GM23338 (cell line): ENCODE results near the gene RC3H2. TPM values are rescaled to one million over a fixed set of nuclear protein-coding genes. Genes with fewer than 3 reads are reported as not detected.

Experiments used
- CREB1 ChIP-seq: fragments of 250-450 bp; sonication (Bioruptor Pico); IDR thresholded peaks from 2 replicates; pipeline ENCODE4 v1.5.0; 2020; ENCODE audit warnings: low read depth, mild to moderate bottlenecking, moderate library complexity
- JUNB ChIP-seq: IDR thresholded peaks from one replicate; pipeline ENCODE4 v1.6.1; 2016; ENCODE audit warnings: antibody characterized with exemption; ENCODE audit not compliant: unreplicated experiment
- NANOG ChIP-seq: IDR thresholded peaks from 2 replicates; pipeline ENCODE4 v1.6.1; 2016; ENCODE audit warnings: antibody characterized with exemption, borderline replicate concordance
- POLR2AphosphoS5 ChIP-seq: IDR thresholded peaks from 2 replicates; pipeline ENCODE4 v1.6.1; 2016; ENCODE audit warnings: antibody characterized with exemption, low read depth
- STAT1 ChIP-seq: IDR thresholded peaks from one replicate; pipeline ENCODE4 v1.6.1; 2016; ENCODE audit warnings: antibody characterized with exemption; ENCODE audit not compliant: unreplicated experiment
- ZNF331 ChIP-seq: fragments of 250-450 bp; sonication (Bioruptor Pico); IDR thresholded peaks from 2 replicates; pipeline ENCODE4 v1.5.0; 2020; ENCODE audit warnings: low read depth, mild to moderate bottlenecking, moderate library complexity
- polyA plus RNA-seq: library from polyadenylated mRNA; unstranded; fragments of >200 nt; fragmentation: Nextera tagmentation; extraction: Ambion mirVana; gene quantifications from 2 replicates; pipeline ENCODE4 v1.2.1, GENCODE V29; 2016
- total RNA-seq: library from RNA; depleted of rRNA; stranded (reverse); fragments of >200 nt; shearing (Covaris generic); gene quantifications from 2 replicates; pipeline ENCODE4 v1.2.3, GENCODE V29; 2014
- TF ChIP-seq, protein P1 (sequence below): fragments of 250-450 bp; sonication (Bioruptor Pico); IDR thresholded peaks from 2 replicates; pipeline ENCODE4 v1.5.0; 2020; ENCODE audit warnings: mild to moderate bottlenecking, moderate library complexity
- TF ChIP-seq, protein P2 (sequence below): IDR thresholded peaks from one replicate; pipeline ENCODE4 v1.6.1; 2018; ENCODE audit warnings: antibody characterized with exemption; ENCODE audit not compliant: unreplicated experiment

RC3H2 gene
- total and polyA plus RNA-seq, 2 experiments from 2014 or later = 24.9 to 37.5 TPM

DNA sequence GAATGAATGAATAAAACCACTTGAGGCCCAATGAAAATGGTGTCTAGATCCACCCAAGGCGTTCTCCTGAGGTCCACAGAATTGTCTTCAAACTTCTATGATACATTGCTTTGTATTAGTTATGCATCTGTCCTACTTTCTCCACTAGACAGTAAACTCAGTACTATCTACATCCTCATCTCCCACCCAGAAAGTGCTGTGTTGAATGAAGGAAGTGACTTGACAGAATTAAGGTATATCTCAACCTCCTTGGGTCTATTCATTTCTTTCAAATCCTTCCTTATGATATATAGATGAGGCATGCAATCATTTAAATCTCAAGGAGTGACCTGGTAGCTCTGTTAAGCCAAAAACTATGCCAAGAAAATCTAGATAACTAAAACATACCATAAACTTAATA, 61.0 kb downstream of the RC3H2 start (continued):
- TF ChIP-seq, protein P1, sequence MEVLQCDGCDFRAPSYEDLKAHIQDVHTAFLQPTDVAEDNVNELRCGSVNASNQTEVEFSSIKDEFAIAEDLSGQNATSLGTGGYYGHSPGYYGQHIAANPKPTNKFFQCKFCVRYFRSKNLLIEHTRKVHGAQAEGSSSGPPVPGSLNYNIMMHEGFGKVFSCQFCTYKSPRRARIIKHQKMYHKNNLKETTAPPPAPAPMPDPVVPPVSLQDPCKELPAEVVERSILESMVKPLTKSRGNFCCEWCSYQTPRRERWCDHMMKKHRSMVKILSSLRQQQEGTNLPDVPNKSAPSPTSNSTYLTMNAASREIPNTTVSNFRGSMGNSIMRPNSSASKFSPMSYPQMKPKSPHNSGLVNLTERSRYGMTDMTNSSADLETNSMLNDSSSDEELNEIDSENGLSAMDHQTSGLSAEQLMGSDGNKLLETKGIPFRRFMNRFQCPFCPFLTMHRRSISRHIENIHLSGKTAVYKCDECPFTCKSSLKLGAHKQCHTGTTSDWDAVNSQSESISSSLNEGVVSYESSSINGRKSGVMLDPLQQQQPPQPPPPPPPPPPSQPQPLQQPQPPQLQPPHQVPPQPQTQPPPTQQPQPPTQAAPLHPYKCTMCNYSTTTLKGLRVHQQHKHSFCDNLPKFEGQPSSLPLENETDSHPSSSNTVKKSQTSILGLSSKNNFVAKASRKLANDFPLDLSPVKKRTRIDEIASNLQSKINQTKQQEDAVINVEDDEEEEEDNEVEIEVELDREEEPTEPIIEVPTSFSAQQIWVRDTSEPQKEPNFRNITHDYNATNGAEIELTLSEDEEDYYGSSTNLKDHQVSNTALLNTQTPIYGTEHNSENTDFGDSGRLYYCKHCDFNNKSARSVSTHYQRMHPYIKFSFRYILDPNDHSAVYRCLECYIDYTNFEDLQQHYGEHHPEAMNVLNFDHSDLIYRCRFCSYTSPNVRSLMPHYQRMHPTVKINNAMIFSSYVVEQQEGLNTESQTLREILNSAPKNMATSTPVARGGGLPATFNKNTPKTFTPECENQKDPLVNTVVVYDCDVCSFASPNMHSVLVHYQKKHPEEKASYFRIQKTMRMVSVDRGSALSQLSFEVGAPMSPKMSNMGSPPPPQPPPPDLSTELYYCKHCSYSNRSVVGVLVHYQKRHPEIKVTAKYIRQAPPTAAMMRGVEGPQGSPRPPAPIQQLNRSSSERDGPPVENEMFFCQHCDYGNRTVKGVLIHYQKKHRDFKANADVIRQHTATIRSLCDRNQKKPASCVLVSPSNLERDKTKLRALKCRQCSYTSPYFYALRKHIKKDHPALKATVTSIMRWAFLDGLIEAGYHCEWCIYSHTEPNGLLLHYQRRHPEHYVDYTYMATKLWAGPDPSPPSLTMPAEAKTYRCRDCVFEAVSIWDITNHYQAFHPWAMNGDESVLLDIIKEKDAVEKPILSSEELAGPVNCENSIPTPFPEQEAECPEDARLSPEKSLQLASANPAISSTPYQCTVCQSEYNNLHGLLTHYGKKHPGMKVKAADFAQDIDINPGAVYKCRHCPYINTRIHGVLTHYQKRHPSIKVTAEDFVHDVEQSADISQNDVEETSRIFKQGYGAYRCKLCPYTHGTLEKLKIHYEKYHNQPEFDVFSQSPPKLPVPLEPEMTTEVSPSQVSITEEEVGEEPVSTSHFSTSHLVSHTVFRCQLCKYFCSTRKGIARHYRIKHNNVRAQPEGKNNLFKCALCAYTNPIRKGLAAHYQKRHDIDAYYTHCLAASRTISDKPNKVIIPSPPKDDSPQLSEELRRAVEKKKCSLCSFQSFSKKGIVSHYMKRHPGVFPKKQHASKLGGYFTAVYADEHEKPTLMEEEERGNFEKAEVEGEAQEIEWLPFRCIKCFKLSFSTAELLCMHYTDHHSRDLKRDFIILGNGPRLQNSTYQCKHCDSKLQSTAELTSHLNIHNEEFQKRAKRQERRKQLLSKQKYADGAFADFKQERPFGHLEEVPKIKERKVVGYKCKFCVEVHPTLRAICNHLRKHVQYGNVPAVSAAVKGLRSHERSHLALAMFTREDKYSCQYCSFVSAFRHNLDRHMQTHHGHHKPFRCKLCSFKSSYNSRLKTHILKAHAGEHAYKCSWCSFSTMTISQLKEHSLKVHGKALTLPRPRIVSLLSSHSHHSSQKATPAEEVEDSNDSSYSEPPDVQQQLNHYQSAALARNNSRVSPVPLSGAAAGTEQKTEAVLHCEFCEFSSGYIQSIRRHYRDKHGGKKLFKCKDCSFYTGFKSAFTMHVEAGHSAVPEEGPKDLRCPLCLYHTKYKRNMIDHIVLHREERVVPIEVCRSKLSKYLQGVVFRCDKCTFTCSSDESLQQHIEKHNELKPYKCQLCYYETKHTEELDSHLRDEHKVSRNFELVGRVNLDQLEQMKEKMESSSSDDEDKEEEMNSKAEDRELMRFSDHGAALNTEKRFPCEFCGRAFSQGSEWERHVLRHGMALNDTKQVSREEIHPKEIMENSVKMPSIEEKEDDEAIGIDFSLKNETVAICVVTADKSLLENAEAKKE = no peak
- no peak for TF ChIP-seq NANOG
- no peak for TF ChIP-seq ZNF331 (CRISPR knock-in tag)
- TF ChIP-seq STAT1 = no peak
- TF ChIP-seq CREB1 = no peak
- TF ChIP-seq, protein P2, sequence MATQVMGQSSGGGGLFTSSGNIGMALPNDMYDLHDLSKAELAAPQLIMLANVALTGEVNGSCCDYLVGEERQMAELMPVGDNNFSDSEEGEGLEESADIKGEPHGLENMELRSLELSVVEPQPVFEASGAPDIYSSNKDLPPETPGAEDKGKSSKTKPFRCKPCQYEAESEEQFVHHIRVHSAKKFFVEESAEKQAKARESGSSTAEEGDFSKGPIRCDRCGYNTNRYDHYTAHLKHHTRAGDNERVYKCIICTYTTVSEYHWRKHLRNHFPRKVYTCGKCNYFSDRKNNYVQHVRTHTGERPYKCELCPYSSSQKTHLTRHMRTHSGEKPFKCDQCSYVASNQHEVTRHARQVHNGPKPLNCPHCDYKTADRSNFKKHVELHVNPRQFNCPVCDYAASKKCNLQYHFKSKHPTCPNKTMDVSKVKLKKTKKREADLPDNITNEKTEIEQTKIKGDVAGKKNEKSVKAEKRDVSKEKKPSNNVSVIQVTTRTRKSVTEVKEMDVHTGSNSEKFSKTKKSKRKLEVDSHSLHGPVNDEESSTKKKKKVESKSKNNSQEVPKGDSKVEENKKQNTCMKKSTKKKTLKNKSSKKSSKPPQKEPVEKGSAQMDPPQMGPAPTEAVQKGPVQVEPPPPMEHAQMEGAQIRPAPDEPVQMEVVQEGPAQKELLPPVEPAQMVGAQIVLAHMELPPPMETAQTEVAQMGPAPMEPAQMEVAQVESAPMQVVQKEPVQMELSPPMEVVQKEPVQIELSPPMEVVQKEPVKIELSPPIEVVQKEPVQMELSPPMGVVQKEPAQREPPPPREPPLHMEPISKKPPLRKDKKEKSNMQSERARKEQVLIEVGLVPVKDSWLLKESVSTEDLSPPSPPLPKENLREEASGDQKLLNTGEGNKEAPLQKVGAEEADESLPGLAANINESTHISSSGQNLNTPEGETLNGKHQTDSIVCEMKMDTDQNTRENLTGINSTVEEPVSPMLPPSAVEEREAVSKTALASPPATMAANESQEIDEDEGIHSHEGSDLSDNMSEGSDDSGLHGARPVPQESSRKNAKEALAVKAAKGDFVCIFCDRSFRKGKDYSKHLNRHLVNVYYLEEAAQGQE = no peak
- TF ChIP-seq POLR2AphosphoS5 = no peak
- TF ChIP-seq JUNB = no peak
